Hematopoietic multipotent progenitor cell treated with erythropoietin and hydrocortisone succinate and interleukin-3 and kit ligand, for 6 days (in vitro differentiated cells): ENCODE measurements around the gene MRNIP.
"Not testable (repeated sequence)": the region's sequence is repeated elsewhere in the genome, so short reads cannot be mapped to it uniquely, and the experiment has no call there.

Experiments used
- DNase-seq: peaks from one replicate; pipeline ENCODE4 v3.0.0-alpha.2; 2015

Gene MRNIP

DNA sequence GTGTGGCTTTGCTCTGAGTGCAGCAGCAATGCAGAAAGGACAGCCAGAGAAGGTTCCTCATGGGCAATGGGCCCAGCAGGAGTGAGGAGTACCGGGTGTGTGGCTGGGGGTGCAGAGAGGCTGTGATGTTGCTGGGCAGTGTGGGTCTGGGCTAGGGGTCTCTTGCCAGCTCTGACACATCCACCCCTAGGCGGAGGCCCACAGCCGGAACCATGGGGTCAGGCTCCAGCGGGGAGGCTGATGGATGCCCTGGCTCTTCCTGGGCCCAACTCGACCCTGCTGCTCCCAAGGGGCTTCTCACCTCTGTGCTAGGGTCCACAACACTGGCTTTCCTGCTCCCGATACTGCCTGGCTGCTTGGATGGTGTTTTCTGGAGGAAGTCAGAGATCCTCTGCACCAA lies 29.2 kb upstream of the MRNIP start:
- no peak for DNase-seq

DNA sequence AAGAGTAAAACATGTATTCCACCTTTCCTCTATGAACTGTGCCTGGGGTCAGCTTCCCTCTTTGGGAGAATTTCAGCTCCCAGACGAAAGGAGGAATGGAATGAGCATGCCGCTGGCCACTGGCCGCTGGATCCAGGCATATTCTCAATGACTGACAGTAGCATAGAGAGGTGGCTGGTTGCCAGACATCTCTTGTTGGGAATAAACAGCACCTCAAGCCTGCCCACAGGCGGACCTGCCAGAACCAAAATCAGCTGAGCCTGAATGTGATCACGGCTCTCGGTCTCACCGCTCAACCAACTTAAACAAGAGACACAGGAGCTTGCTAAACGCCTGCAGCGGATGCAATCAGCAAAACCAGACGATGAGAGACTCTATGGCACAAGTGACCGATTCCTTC lies 28.5 kb upstream of the MRNIP start:
- DNase-seq, result no peak

DNA sequence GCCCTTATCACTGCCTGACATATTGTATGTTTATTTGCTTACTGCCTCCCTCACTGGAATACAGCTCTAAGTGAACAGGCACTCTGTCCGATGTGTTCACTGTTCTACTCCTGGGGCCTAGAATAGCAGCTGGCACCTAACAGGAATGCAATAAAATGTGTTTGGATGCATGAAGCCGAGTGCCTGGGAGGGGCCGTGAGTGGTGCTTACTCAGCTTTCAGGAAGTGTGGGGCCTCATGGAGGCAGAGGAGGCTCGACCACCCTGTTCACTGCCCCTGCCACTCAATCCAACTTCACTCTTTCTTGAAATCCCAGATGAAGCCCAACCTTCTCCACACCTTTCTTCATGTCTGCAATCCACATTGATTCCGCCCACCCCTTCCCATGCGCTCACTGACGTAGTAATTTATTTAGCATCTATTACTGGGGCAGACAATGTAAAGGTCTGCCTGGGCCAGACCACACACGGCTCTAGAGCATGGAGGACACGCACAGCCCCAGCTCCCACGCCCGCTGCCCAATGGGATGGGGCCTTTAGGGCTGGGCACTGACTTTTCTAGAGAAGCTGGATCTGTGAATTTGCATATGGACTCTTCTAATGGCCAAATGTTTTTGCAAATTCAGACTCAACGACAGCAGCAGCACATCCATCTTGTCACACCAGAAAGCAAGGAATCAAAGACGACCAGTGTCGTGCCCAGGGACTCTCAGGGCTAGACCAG lies 27.7 kb upstream of the MRNIP start:
- DNase-seq, result no peak

DNA sequence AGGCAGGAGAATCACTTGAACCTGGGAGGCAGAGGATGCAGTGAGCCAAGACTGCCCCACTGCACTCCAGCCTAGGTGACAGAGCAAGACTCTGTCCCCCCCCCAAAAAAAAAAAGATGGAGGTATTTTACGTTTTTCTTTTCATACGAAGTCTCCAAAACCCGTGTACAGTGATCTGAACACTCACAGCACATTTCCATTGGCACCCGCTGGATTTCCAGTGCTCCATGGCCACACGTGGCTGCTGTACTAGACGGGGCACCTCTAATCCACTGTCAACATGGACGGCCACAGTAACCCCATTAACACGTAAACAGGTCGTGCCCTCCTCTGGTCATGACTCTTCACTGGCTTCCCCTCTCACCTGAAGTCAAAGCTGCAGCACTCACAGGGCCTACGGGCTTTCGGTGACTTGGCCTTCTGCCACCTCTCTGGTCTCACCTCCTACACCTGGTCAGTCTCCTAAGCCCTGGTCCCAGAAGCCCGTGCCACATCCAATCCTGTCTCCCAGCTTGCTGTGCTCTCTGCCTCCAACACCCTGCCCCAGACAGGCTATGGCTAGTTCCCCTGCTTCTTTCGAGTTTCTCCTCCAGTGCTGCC lies 27.0 kb upstream of the MRNIP start:
- DNase-seq, result no peak

DNA sequence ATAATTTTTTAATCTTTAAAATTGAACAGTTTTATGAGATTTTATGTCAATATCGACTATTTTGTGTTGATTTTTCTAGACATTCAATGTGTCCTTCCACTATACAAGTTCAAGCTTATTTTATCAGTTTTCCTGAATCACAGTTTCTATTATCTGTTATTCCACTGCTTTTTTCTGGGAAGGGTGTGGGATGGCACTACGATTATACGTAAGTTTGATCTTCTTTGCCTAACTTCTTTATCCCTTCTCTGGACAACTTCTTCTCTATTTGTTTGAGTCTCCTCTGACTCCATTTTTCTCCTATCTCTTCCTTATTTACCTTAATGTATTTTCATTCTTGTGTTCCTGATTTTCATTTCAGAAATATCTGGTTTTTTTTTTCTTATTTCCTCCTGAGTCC lies 24.5 kb upstream of the MRNIP start:
- no peak for DNase-seq

DNA sequence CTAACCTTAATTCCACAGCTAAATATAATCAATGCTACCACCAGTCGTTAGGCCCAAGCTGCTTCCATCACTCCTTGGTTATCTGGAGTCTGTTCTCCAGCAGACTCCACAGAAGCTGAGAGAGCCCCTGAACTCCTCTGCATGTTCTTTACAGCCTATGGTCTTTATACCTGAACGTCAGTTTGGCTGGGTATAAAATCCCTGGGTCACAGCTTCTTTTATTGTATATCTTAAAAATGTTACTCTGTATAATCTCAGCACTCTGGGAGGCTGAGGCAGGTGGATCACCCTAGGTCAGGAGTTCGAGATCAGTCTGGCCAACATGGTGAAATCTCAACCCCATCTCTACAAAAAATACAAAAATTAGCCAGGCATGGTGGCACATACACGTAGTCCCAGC lies 23.7 kb upstream of the MRNIP start:
- DNase-seq, result no peak

DNA sequence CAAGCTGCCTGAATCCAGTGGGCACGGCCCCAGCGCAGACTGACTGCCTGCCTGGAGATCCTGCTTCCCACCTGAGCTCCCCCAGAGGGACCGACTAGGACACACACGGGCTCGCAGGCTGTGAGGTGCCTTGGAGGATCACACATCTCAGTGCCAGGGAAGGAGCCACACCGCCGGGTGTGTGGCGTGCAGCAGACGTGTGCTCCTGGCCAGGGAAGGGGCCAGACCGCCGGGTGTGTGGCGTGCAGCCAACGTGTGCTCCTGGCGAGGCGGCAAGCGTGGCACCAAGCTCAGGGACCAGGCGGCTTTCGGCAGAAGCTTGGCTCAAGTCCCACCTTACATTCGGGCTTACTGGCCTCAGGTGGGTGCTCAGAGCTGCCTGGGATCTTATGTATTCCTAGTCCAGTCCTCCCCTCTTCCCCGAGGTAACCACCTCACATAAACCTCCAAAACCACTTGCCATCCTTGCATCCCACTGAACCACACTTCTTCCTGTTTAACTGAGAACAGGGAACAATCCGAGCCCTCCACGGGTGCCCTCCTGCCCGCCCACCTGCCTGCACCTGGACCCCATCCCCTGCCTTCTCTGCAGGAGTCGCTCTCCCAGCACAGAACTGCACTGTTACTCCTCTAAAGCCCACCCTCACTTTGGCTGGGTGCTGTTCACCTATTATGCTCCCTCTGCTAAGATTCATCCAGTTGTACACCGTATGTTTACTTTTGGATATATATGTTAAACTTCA lies 22.4 kb upstream of the MRNIP start:
- DNase-seq, result no peak

DNA sequence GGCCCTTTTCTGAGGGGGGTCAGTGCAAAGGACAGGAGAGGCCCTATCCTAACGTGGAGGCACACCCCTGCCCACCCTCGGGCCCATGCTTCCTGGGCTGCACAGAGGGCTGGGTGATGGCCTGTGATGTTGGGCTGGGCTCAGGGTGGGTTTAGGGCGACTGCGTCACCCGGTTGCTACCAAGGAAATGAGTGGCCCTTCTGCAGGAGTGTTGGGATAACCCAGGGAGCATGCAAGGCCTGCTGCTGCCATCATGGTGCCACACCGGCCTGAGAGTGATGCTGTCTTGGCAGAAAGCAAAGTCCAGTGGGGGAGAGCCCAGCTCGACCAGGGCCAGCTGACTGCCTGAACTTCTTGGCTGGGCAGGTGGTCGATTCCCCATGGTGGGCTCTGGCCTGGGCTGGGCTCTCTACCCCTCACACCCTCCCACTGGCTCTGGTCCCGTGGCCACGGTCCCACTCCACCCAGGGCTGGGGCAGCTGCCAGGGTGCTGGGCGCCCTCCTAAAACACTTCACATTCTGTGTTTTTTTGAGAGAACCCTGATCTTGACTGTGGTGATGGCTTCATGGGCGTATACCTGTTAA lies 21.5 kb upstream of the MRNIP start:
- DNase-seq, result no peak

DNA sequence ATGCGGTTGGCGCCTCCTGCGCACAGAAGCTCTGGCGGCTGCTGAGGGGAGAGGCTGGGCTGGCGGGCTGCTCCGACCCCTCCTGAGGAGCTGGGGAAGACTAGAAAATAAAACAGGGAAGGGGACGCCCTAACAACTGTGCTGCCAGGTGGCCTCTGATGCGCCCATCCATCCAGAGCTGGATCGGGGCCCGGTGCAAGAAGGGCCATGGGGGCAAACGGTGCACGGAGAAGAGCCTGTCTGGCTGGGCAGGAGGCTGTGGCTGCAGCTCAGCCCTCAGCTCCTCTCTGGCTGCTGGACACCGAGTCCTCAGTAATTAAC lies 21.0 kb upstream of the MRNIP start:
- DNase-seq, result no peak

DNA sequence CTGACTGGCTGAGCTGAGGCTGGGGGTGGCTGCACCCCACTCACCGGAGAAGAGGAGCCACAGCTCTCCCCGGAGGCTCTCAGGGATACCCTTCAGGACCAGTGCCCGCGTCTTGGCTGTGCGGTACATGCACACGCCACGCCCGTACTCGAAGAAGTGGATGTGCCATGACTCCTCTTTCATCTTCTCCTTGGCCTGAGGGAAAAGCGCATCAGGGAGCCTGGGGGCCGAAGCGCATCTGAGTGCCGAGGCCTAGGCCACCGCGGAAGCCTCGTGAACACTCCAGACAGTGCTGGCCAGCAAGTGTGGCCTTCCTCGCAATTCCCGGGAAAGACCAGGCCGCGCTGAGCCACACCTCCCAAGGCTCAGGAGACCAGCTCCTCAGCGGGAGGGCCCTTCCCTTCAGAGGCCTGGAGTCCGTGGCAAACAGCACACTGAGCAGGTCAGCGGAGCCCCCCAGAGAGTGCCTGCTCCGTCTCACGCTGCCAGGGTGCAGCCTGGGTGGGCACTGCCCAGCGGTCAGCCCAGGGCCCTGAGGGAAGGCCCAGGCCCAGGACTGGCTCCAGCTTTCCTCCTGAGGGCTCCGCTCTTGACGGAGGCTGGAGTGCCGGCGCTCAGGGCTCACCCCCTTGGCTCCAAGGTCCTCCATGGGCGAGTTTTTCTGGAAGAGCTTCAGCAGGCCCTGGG lies 20.5 kb upstream of the MRNIP start:
- DNase-seq, result no peak

DNA sequence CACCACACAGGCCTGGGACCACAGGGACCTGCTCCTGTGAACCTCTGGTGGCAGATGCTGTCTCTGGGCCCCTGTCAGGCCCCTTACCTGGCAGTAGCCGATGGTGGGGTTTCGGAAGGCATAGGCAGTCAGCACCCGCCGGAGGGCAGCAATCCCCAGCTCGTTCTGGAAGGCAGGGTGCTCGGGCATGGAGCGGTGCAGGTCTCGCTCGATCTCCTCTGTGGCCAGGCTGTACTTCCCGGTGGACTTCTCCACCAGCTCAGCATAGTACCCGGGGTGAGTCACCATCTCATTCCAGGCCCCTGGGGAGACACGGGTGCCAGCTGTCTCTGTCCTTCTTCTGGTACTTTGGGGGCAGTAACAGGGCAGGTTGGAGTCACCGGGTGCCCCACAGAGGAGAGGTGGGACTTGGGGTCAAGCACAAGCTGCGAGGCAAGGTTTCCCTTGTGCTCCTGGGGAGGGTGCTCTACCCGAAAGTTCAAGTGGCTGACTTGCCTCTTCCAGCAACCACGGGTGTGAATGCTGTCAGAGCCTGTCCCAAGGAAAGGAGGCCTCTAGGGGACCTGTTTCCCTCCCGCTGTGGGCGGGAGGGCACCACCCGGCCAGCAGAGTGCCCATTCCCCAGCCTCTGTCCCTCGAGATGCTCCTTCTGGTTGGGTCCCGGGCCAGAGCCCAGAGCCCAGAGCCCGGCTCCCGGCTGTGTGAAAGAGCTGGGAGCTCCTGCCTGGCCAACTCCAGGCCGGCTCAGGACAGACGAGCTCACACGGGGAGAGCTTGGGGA lies 19.8 kb upstream of the MRNIP start:
- DNase-seq, result no peak

DNA sequence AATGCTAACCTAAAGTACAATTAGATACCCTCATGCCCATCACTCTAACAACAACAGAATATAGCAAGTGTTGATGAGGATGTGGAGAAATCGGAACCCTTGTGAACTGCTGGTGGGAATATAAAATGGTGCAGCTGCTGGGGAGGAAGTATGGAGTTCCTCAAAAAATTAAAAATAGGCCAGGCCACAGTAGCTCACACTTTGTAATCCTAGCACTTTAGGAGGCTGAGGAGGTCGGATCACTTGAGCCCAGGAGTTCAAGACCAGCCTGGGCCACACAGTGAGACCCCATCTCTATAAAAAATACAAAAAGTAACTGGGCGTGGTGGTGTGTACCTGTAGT lies 18.0 kb upstream of the MRNIP start:
- no peak for DNase-seq

DNA sequence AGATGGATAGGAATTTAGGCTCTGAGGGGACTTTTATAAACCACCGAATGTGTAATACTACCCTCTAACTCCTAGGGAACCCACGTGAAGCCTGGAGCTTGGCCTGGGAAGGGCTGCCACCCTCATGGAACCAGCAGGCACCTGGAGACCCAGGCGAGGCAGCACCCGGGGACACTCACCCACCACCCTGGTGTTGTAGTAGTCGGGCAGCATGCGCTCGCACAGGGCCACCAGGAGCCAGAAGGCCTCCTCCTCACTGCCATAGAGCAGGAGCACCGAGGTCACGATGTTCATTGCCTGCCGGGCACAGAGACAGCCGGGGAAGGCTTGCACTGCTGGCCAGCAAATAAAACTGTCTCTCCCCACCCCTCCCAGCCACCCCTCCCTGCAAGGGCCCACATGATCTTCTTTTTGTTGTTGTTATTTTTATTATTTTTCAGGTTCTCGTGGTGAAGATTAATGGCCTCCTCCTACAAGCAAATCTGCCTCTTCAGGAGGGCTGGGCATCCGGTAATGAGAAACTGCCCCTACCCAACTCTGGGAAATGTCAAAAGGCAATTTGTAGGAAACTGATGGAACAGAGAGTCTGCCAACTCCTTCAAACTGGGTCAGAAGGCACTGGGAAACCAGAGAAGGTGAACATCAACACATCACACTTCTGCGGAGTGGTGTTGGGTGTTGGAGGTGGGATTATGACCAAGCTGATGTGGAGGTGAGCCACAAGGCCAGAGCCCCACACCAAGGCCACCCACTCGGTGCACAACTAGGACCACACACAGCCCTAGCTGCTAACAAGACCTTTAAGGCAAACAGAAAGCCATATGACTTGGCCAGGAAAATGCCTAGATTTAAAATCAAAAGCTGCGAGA lies 17.4 kb upstream of the MRNIP start:
- DNase-seq, result no peak

DNA sequence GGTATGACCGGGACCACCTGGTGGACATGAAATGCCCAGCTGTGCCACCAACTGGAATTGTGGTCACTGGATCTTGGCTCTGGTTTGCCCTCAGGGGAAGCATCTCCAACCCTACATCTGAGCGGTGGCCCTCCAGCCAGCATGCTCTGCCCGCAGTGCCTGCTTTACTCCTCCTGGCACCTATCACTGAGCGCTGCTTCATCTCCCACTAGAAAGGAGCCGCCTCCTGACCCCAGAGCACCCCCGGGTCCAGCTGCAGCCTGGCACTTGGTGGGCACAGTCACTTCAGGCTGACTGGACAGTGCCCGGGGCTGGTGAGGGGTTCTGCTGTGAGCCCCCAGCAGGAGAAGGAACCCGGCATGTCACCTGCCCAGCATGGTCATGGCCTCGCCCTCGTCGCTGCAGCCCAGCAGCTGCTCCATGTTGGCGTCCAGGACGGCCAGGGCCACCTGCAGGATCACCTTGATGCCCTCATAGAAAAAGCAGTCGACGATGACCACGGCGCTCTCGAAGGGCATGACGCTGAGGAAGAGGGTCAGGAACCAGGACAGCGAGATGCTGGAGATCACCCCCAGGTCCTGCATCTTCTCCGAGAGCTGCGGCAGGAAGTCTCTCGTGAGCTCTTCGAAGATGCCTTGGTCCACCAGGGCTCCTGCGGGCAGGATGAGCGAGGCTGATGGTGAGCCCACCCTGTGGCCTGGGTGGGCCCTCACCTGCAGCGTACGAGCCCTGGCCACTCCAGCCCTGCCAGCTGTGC lies 16.1 kb upstream of the MRNIP start:
- no peak for DNase-seq

DNA sequence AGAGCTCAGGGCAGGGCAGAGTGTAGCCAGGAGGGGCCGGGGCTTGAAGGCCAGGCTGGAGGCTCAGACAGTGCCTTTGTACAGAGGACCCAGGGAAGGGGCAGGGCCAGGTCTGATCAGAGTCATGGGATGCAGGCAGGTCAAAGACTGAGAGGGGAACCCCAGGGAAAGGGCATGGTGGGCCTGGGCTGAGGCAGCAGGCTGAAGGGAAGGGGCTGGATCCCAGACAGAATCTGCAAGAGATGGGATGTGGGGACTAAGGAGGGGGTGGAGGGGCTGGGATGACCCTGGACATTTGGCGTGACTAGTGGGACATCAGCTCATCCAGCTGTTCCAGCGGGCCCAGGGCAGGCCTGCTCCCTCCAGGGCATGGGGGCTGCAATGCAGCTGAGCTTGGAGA lies 15.5 kb upstream of the MRNIP start:
- no peak for DNase-seq

DNA sequence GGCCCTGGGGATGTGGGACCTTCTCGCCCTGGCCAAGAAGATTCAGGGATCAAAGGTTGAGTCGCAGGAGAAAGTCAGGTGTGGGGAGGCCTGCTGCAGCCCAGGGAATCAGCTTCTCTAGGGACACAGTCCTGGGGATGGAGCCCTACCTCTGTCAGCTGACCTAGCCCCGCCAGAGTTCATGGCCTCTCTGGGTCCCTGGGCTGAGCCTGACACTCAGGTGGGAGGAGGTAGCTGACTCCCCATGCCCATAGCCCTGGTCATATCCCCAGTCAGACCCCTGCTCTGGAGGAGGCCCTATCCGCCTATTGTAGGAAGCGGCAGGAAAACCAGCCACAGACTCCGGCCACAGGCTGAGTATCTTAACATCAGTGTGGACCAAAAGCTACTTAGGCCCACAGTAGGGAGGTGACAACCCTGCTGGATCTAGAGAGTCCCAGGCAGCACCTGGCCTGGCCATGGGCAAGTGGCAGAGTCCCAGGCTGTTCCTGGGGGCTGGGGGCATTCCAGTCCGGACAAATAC lies 15.0 kb upstream of the MRNIP start:
- DNase-seq, result no peak

DNA sequence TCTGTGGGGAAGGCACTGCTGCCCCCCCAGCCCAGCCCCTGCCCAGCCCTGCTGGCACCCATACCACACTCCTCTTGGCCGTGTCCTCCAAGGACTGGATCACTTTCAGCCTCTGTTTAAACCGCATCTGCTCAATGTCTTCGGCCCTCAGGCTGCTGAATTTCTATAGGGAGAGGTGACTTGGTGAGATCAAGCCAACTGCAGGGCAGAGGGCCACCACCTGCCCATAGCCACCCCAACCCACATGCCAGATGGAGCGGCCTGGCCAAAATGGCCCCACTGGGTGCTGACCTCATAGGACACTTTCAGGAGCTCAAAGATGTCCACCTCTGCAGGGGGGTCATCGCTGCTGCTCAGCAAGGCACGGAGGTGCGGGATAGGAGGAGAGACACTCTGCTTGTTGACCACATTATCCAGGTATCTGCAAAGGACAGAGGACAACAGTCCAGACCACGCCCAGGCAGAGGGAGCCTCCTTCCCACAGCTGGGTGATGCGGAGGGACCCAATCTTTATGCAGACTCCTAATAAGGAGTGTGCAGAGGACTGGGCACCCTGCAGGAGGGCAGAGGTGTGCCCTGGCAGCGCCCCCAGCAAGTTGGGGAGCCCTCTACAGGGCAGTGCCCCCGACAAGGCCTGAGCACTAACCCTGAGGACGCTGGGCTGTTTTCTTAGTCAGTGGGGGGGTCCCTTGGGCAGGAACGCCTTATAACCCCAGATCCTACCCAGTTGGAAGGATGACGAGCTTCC lies 14.4 kb upstream of the MRNIP start:
- DNase-seq, result no peak

DNA sequence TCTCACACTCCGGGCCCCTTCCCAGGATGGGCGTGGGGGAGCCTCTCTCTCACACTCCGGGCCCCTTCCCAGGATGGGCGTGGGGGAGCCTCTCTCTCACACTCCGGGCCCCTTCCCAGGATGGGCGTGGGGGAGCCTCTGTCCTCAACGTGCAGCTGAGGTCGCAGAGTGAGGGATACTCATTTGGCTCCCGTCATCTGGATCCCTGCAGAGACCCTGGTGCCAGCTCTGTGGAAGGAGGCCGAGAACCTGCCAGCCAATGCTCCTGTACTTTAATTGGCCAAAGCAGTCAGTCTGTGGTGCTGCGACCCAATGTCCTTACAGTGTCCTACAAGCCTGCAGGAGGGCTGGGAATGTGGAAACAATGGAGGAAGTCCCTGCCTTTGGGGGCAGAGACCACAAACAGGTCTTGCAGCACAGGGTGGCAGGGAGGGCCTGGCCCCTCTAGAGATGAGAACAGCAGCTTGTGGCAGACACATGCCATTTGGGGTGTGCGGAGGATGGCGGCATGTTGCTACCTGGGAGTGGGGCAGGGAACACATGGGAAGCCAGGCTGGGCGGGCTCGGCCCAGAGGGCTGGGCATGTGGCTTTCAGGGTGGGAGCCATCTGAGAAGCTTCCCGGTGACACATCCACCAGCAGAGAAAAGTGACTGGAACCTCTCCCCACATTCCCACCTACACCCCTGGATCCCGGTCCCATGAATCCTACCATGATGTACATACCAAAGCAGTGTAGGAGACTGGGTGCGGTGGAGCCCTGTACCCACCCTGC lies 13.6 kb upstream of the MRNIP start:
- no peak for DNase-seq

DNA sequence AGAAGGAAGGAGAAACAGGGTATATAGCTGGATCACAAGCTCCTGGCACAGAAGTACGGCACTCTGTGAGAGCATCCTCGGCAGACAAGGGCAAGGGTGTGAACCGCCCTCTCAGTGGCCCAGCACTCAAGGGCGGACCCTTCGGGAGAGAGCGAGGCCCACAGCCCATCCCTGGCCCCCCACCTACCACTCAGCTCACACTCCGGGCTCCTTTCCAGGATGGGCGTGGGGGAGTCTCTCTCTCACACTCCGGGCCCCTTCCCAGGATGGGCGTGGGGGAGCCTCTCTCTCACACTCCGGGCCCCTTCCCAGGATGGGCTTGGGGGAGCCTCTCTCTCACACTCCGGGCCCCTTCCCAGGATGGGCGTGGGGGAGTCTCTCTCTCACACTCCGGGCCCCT lies 12.9 kb upstream of the MRNIP start:
- not testable (repeated sequence) for DNase-seq
